Choroid plexus epithelial cell (primary cell): ENCODE measurements around the gene CORO7.

ENCODE experiments used
- DNase-seq: peaks from one replicate; pipeline ENCODE4 v3.0.0-alpha.2; 2010; ENCODE audit warnings: low read depth
- H3K4me3 ChIP-seq: 2 replicates; pipeline ENCODE4 v1.5.1; 2011; ENCODE audit warnings: low read depth, mild to moderate bottlenecking, control low read depth, low read length, moderate library complexity
- TF ChIP-seq, protein P1 (sequence below): conservative IDR thresholded peaks from 2 replicates; pipeline ENCODE4 v1.5.1; 2011; ENCODE audit warnings: low read depth, mild to moderate bottlenecking, control low read depth, inconsistent platforms, low read length, moderate library complexity

Gene CORO7

DNA sequence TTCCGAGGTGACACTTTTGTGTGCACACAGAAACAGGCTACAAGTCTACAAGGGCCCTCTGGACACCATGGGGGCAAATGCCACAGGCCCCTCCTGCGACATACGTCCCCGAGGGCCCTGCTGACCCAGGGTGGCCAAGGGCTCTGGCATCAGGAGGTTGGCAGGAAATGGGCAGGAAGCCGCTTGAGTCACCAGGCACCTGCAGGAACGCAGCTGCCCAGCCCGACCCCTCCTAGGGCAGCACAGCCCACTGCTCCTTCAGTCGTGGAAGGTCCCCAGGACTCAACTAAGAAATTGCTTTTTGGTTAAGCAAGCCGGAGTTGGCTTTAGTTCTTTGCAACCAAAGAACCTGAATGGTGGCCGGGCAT lies 8.1 kb downstream of the CORO7 start:
- DNase-seq = no peak
- no peak overlapping the region for H3K4me3 ChIP-seq
- TF ChIP-seq, protein P1, sequence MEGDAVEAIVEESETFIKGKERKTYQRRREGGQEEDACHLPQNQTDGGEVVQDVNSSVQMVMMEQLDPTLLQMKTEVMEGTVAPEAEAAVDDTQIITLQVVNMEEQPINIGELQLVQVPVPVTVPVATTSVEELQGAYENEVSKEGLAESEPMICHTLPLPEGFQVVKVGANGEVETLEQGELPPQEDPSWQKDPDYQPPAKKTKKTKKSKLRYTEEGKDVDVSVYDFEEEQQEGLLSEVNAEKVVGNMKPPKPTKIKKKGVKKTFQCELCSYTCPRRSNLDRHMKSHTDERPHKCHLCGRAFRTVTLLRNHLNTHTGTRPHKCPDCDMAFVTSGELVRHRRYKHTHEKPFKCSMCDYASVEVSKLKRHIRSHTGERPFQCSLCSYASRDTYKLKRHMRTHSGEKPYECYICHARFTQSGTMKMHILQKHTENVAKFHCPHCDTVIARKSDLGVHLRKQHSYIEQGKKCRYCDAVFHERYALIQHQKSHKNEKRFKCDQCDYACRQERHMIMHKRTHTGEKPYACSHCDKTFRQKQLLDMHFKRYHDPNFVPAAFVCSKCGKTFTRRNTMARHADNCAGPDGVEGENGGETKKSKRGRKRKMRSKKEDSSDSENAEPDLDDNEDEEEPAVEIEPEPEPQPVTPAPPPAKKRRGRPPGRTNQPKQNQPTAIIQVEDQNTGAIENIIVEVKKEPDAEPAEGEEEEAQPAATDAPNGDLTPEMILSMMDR = no peak

DNA sequence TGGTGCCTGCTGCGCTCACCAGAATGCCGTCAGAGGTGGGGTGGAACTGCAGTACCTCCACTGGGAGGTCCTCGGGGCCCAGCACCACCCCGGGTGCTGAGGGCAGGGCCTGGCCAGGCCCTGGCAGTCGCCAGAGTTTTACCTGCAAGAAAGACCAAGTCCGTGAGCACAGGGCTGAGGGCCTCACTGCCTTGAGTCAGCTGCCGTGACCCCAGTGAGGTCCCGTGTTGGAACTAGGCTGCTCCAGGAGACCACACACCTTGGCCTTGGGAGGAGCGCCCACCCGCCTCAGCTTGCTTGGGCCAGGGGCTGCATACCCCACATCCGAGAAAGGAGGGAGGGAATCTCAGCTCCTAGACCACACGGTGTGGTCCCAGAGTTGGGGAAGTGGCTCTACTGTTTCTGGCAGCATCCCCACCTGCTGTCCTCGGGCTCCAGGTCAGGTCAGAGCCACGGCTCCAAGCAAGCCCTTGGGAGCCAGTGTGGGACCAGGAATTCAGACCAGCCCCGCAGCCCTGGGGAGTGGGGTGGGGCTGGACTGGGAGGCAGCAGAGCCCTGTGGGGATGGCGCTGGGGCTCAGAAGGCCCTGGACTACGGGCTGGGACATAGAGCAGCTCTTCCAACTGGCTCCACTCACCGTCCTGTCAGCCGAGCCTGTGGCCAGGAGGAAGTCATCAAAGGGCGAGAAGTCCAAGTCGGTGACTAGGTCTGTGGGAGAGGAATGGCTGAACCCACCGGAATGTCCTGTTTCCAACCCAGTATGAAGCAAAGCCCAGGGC lies 8.7 kb downstream of the CORO7 start:
- TF ChIP-seq, protein P1 = no peak
- no peak overlapping the region for H3K4me3 ChIP-seq
- no peak for DNase-seq

DNA sequence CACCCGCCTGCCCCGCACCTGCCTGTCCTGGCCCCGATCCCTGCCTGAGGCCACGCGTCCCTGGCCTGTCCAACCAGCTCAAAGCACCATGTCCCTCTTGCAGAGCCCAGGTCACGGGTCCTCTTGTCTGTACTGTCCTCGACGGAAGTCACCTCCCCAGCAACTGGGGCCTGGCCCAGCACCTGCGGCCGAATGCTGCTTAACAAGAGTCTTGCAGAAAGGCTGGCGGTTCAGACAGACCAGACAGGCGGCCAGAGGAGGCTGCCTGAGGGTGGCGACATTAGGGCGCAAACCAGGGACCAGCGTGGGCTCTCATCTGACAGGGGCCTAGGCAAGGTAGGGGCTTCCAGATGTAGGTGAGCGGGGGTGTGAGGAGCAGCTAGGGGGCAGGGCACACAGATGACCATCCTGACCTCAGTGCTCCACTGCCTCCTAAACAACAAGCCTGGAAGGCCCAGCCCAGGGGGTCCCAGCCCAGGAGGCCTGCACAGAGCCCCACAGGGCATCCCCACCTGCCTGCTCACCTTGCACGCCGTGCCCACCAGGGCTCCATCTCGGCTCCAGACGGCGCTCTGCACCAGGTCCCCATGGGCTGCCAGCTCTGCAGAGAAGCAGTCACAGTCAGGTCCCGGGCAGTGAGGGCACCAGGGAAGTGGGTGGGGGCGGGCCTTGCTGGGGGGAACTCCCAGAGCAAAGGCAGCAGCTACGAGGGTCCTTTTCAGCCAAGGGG lies 11.3 kb downstream of the CORO7 start:
- H3K4me3 ChIP-seq = no peak overlapping the region
- DNase-seq = no peak
- TF ChIP-seq, protein P1 = no peak

DNA sequence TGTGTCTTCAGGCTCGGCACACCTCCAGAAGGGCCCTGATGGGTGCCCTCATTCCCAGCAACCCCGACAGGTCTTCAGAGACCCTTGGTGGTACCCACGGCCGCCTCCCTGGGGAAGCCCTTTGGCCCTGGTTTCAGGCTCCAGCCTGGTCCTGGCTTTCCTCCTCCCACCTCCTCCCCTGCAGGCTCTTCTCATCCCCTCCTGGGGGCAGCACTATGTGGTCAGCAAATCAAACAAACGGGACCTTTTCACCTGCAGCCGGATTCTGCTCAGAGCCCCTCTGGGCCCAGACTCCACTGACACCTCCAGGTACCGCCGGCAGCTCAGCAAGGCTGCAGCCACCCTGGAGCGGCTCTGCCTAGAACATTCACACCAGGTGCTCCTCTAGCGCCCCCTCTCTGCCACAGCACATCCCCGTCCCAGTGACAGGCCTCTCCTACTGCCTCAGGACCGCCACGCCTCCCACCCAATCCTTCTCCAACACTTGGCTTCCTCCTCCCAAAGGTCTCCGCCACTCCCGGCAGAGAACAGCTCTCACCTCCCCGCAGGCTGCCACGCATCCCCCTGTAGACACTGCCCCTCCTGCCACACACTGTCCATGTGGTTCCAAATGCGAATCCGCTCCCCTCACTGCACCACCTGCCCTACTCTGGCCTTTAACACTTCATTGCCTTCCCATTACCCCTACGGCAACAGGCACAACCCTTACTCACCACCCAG lies 12.0 kb downstream of the CORO7 start:
- DNase-seq = peak; percentile 70
- TF ChIP-seq, protein P1 = peak; percentile 88
- no peak overlapping the region for H3K4me3 ChIP-seq

- no peak for DNase-seq
- TF ChIP-seq, protein P1 = no peak
- no peak overlapping the region for H3K4me3 ChIP-seq
Observed at GRCh38 chr16:4403133-4403949, 13.1 kb downstream of the CORO7 start.

DNA sequence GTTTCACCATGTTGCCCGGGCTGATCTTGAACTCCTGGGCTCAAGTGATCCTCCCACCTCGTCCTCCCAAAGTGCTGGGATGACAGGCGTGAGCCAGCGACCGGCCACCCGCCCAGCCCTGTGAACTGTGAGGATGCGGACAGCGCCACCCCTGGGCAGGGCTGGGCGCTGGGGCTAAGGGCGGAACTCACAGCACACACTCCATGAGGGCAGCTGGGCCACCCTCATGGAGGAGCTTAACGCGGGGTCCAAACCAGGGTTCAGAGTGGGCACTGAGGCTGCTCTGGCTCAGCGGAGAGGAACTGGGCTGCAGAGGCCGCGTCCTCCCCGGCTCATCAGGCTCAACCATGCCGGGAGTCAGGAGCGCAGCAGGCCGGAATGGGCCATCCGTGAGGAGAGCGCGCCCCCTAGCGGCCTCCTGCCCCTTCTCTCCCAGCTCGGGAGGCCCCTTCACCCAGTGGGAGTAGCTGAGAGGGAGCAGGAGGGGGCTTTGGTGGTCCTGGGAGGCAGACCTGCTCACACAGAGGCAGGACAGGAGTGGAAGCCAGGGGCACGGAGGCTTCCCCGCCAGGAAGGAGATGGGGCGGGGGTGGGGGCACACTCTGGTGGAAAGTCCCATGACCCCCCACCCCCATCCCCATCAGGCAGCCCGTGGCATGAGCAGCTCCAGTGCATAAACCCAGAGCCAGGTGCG lies 13.8 kb downstream of the CORO7 start:
- peak; percentile 80 for DNase-seq
- peak overlapping the region; percentile 52 for H3K4me3 ChIP-seq
- TF ChIP-seq, protein P1 = peak; percentile 78
